ENCODE data around the gene MED15. TPM values are rescaled to one million over a fixed set of nuclear protein-coding genes. Genes with fewer than 3 reads are reported as not detected.

Gene MED15
- total RNA-seq, 1 donor from 2014 or later: 20.5 TPM

GRCh38 chr22:20483771-20484170, 23.6 kb upstream of the MED15 start:
- FAIRE-seq: no peak
- no peaks in the 10 kb centered on the region for H3K27me3 ChIP-seq (ENCODE audit: control insufficient read depth, insufficient read depth, low read length)
- peaks cover 1% of the 10 kb centered on the region for H3K36me3 ChIP-seq (ENCODE audit: control insufficient read depth, insufficient read depth, low read length)

GRCh38 chr22:20484948-20485683, 22.3 kb upstream of the MED15 start:
- FAIRE-seq: no peak
- TF ChIP-seq, protein P1, sequence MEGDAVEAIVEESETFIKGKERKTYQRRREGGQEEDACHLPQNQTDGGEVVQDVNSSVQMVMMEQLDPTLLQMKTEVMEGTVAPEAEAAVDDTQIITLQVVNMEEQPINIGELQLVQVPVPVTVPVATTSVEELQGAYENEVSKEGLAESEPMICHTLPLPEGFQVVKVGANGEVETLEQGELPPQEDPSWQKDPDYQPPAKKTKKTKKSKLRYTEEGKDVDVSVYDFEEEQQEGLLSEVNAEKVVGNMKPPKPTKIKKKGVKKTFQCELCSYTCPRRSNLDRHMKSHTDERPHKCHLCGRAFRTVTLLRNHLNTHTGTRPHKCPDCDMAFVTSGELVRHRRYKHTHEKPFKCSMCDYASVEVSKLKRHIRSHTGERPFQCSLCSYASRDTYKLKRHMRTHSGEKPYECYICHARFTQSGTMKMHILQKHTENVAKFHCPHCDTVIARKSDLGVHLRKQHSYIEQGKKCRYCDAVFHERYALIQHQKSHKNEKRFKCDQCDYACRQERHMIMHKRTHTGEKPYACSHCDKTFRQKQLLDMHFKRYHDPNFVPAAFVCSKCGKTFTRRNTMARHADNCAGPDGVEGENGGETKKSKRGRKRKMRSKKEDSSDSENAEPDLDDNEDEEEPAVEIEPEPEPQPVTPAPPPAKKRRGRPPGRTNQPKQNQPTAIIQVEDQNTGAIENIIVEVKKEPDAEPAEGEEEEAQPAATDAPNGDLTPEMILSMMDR (IDR thresholded peaks at IDR 0.05; ENCODE audit: insufficient read depth, low read length, severe bottlenecking): no peak

More at GRCh38 chr22:20483771-20484170, 23.6 kb upstream of the MED15 start:
- no peak overlapping the region for H3K4me3 ChIP-seq (ENCODE audit: low read depth, low read length)
- TF ChIP-seq, protein P1 (IDR thresholded peaks at IDR 0.05; ENCODE audit: insufficient read depth, low read length, severe bottlenecking): no peak
- DNase-seq (ENCODE audit: low read depth): no peak

DNA sequence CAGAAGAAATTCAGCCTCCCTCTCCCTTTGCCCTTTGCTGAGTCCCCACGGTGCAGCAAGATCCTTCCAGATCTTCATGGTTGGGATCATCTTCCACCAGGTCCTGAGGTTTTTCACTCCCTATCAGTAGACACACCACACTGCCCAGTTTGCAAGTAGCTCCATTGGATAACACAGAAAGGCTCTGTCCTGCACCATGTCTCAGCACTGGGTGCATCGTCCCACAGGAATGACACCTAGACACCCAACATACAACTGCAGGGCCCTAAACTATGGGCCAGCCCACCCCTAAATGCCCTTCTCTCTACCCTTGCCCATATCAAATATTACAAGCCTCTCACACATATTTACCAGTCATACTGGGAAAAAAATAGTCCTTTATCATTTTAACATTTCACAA, 21.2 kb upstream of the MED15 start:
- Histone ChIP-seq H3K27me3 (ENCODE audit: control insufficient read depth, insufficient read depth, low read length) (no peaks in the 10 kb centered on the region), H3K4me3 (ENCODE audit: low read depth, low read length) (no peak overlapping the region), H3K36me3 (ENCODE audit: control insufficient read depth, insufficient read depth, low read length) (peaks cover 4% of the 10 kb centered on the region)
- DNase-seq (ENCODE audit: low read depth) (no peak), FAIRE-seq (no peak)
- TF ChIP-seq, protein P1 (IDR thresholded peaks at IDR 0.05; ENCODE audit: insufficient read depth, low read length, severe bottlenecking): no peak

More at GRCh38 chr22:20484948-20485683, 22.3 kb upstream of the MED15 start:
- no peaks in the 10 kb centered on the region for H3K27me3 ChIP-seq (ENCODE audit: control insufficient read depth, insufficient read depth, low read length)
- DNase-seq (ENCODE audit: low read depth): no peak
- H3K4me3 ChIP-seq (ENCODE audit: low read depth, low read length): no peak overlapping the region
- peaks cover 4% of the 10 kb centered on the region for H3K36me3 ChIP-seq (ENCODE audit: control insufficient read depth, insufficient read depth, low read length)

DNA sequence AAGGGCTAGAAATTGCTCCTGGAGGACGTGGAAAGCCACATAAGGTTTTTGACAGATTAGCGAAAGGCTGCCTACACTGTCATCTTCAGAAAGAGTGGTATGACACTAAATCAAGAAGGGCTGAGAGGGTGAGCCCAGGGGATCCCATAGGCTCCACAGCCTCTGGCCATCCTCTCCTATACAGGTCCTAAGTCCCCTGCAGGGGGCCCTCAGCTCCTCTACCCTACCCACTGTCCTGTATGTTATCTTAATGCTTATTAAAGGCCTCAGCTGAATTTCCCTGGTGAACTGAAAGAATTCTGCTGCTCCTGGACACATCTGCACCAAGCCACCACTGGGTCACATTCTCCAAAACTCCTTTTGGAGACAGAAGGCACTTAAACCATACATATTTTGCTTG, 19.7 kb upstream of the MED15 start:
- Histone ChIP-seq H3K4me3 (ENCODE audit: low read depth, low read length) (no peak overlapping the region), H3K36me3 (ENCODE audit: control insufficient read depth, insufficient read depth, low read length) (peaks cover 4% of the 10 kb centered on the region), H3K27me3 (ENCODE audit: control insufficient read depth, insufficient read depth, low read length) (no peaks in the 10 kb centered on the region)
- TF ChIP-seq, protein P1 (IDR thresholded peaks at IDR 0.05; ENCODE audit: insufficient read depth, low read length, severe bottlenecking): no peak
- no peak for FAIRE-seq
- no peak for DNase-seq (ENCODE audit: low read depth)

- H3K27me3 ChIP-seq (ENCODE audit: control insufficient read depth, insufficient read depth, low read length): no peaks in the 10 kb centered on the region
- DNase-seq (ENCODE audit: low read depth) (no peak), FAIRE-seq (no peak)
- TF ChIP-seq, protein P1 (IDR thresholded peaks at IDR 0.05; ENCODE audit: insufficient read depth, low read length, severe bottlenecking): no peak
- H3K4me3 ChIP-seq (ENCODE audit: low read depth, low read length): no peak overlapping the region
- H3K36me3 ChIP-seq (ENCODE audit: control insufficient read depth, insufficient read depth, low read length): peaks cover 4% of the 10 kb centered on the region
These were observed 18.5 kb upstream of the MED15 start for GRCh38 chr22:20488946-20489345.

Data from bronchial epithelial cell (primary cell).